Measurements from ENCODE around the gene JMJD7. TPM values are rescaled to one million over a fixed set of nuclear protein-coding genes. Genes with fewer than 3 reads are reported as not detected.

Gene JMJD7
- total and polyA plus RNA-seq, 9 of the 15 experiments (the other 6 are each of a cell fraction or from before 2014, with no cell fraction given): 1.2 to 13.9 (median 6.1) TPM

GRCh38 chr15:41809121-41809520, 18.8 kb upstream of the JMJD7 start:
- BruUV-seq (replicated peaks): no TSS peak
- H3K9ac ChIP-seq (ENCODE audit: insufficient read depth in 1 of 2, low read depth in 2 of 2, low read length in 2 of 2): no peak overlapping the region
- H2AFZ ChIP-seq (ENCODE audit: low read depth, low read length): no peak overlapping the region
- H3K4me2 ChIP-seq (ENCODE audit: insufficient read depth, low read length): no peak overlapping the region
- no peak for FAIRE-seq
- ChIA-PET POLR2A (interaction anchor here (0.5 to 1.2 kb wide), 6 partner anchors 8 to 193 kb away, joined by 3 to 7 read pairs (median 3); partner anchors contain the start of gene MAPKBP1), CTCF (ENCODE audit: low intra/inter-chr PET ratio) (interaction anchor here (0.6 kb wide), 1 partner anchor 242 kb away, joined by 3 read pairs; no protein-coding TSS in a partner anchor)
- H3K27ac ChIP-seq (ENCODE audit: extremely low read depth, low read depth, low read length): no peak overlapping the region
- H4K20me1 ChIP-seq (replicated peaks; ENCODE audit: control insufficient read depth, insufficient read depth, low read length): 0 out of 2 replicates have a peak, but pooled peaks cover 4% of the 10 kb centered on the region
- in situ Hi-C loops (cut with MboI): loop anchor here (25.0 kb wide), 1 partner anchor 347 kb away; no protein-coding TSS in a partner anchor
- peaks cover 3 to 7% of the 10 kb centered on the region in 2 experiments; a peak in 3 of 5 replicates for H3K4me1 ChIP-seq (replicated peaks in 1 of 2; ENCODE audit: control insufficient read depth in 2 of 2, insufficient read depth in 2 of 2, low read length in 2 of 2)
- H3K79me2 ChIP-seq (ENCODE audit: control insufficient read depth, insufficient read depth, low read length): no peaks in the 10 kb centered on the region
- no peak for TF ChIP-seq HCFC1 (IDR thresholded peaks at IDR 0.05; ENCODE audit: low read depth, low read length)
- TF ChIP-seq MTA2 (IDR thresholded peaks at IDR 0.05; ENCODE audit: low read depth): no peak
- no peak for TF ChIP-seq SMAD1 (IDR thresholded peaks at IDR 0.05; ENCODE audit: low read depth, low read length, partially characterized antibody)
- TF ChIP-seq ETS1 (conservative IDR thresholded peaks at IDR 0.05; ENCODE audit: control insufficient read depth, low read depth, low read length): no peak
- no peak for TF ChIP-seq ZNF79 (CRISPR knock-in tag; IDR thresholded peaks at IDR 0.05; ENCODE audit: low read depth)
- no peak for TF ChIP-seq TAL1 (IDR thresholded peaks at IDR 0.05)
- TF ChIP-seq BHLHE40 (IDR thresholded peaks at IDR 0.05; ENCODE audit: low read length): no peak
- H3K9me3 ChIP-seq (replicated peaks; ENCODE audit: control insufficient read depth, insufficient read depth, low read depth, low read length): no peaks in the 10 kb centered on the region
- no peak for DNase-seq (ENCODE audit: extremely low read depth in 1 of 4, low spot score in 3 of 4)
- intact Hi-C loops (cut with micrococcal nuclease): no loop called here
- no peaks in the 10 kb centered on the region for H3K27me3 ChIP-seq (ENCODE audit: control insufficient read depth in 2 of 2, insufficient read depth in 2 of 2, low read length in 2 of 2)
- H3K36me3 ChIP-seq (ENCODE audit: control insufficient read depth, insufficient read depth, low read length): peaks cover 2% of the 10 kb centered on the region; the same call in 1 of the 3 replicates
- no peaks in the 10 kb centered on the region for H3K9me1 ChIP-seq (ENCODE audit: control insufficient read depth, insufficient read depth, low read length)
- 80% methylated on average over 2 of the region's 2 CpGs for WGBS (ENCODE audit: insufficient coverage, low coverage, missing lambda C conversion rate)
- no peak overlapping the region for H3K4me3 ChIP-seq
- ATAC-seq: no peak
